HepG2 (cell line): ENCODE data around the gene EFCAB11. TPM values are rescaled to one million over a fixed set of nuclear protein-coding genes. Genes with fewer than 3 reads are reported as not detected.

Source experiments
- AGO1 ChIP-seq: fragments of 200-400 bp; formaldehyde crosslinking; IDR thresholded peaks from 2 replicates; pipeline ENCODE4 v1.6.1; 2017; ENCODE audit warnings: mild to moderate bottlenecking, low read depth, low read length, moderate library complexity; ENCODE audit not compliant: poor library complexity, severe bottlenecking
- BORCS8-MEF2B ChIP-seq: sonication (generic); formaldehyde crosslinking; IDR thresholded peaks from 2 replicates; pipeline ENCODE4 v1.8.0; 2022; ENCODE audit warnings: mild to moderate bottlenecking, missing genetic modification reagents
- FOXM1 ChIP-seq: sonication (generic); formaldehyde crosslinking; IDR thresholded peaks from 2 replicates; pipeline ENCODE4 v1.5.0; 2020; ENCODE audit warnings: missing genetic modification reagents
- FOXP4 ChIP-seq: sonication (generic); formaldehyde crosslinking; IDR thresholded peaks from 2 replicates; pipeline ENCODE4 v1.4.0; 2020; ENCODE audit warnings: missing genetic modification reagents
- MAFF ChIP-seq: IDR thresholded peaks from 2 replicates; pipeline ENCODE4 v1.6.1; 2011; ENCODE audit warnings: low read depth, low read length, improper control_type of control experiment
- NBN ChIP-seq: fragments of 450-650 bp; conservative IDR thresholded peaks from 2 replicates; pipeline ENCODE4 v1.6.1; 2017
- PHB2 ChIP-seq: fragments of 450-650 bp; IDR thresholded peaks from 2 replicates; pipeline ENCODE4 v1.6.1; 2018; ENCODE audit not compliant: partially characterized antibody
- PRDM15 ChIP-seq: sonication (generic); formaldehyde crosslinking; IDR thresholded peaks from 2 replicates; pipeline ENCODE4 v1.4.0; 2020; ENCODE audit warnings: missing genetic modification reagents
- RFX1 ChIP-seq: fragments of 450-650 bp; IDR thresholded peaks from 2 replicates; pipeline ENCODE4 v1.6.1; 2017
- RFX3 ChIP-seq: IDR thresholded peaks from 2 replicates; pipeline ENCODE4 v1.6.1; 2016; ENCODE audit warnings: missing biosample characterization, missing genetic modification reagents
- RXRA ChIP-seq: sonication (generic); formaldehyde crosslinking; IDR thresholded peaks from 2 replicates; pipeline ENCODE4 v1.5.1; 2020; ENCODE audit warnings: missing genetic modification reagents
- SP4 ChIP-seq: sonication (generic); formaldehyde crosslinking; IDR thresholded peaks from 2 replicates; pipeline ENCODE4 v1.8.1; 2023; ENCODE audit warnings: mild to moderate bottlenecking, missing genetic modification reagents
- STAT5B ChIP-seq: sonication (generic); formaldehyde crosslinking; IDR thresholded peaks from 2 replicates; pipeline ENCODE4 v1.4.0; 2020; ENCODE audit warnings: missing genetic modification reagents
- ZFP36L1 ChIP-seq: sonication (generic); formaldehyde crosslinking; IDR thresholded peaks from 2 replicates; pipeline ENCODE4 v1.8.0; 2022; ENCODE audit warnings: mild to moderate bottlenecking, missing genetic modification reagents, moderate library complexity
- ZNF251 ChIP-seq: sonication (generic); formaldehyde crosslinking; IDR thresholded peaks from 2 replicates; pipeline ENCODE4 v1.9.0; 2021; ENCODE audit warnings: mild to moderate bottlenecking, missing genetic modification reagents
- ZNF333 ChIP-seq: sonication (generic); formaldehyde crosslinking; IDR thresholded peaks from 2 replicates; pipeline ENCODE4 v1.4.0; 2020; ENCODE audit warnings: mild to moderate bottlenecking, missing genetic modification reagents, borderline replicate concordance
- ZNF543 ChIP-seq: sonication (generic); formaldehyde crosslinking; IDR thresholded peaks from 2 replicates; pipeline ENCODE4 v1.4.0; 2020; ENCODE audit warnings: mild to moderate bottlenecking, missing genetic modification reagents
- ZNF550 ChIP-seq: sonication (generic); formaldehyde crosslinking; IDR thresholded peaks from 2 replicates; pipeline ENCODE4 v1.4.0; 2020; ENCODE audit warnings: mild to moderate bottlenecking, missing genetic modification reagents, borderline replicate concordance
- ZNF567 ChIP-seq: sonication (generic); formaldehyde crosslinking; IDR thresholded peaks from 2 replicates; pipeline ENCODE4 v1.8.1; 2023; ENCODE audit warnings: mild to moderate bottlenecking, missing genetic modification reagents, borderline replicate concordance
- ZNF572 ChIP-seq: sonication (generic); formaldehyde crosslinking; IDR thresholded peaks from 2 replicates; pipeline ENCODE4 v1.5.1; 2020; ENCODE audit warnings: mild to moderate bottlenecking, missing genetic modification reagents
- ZSCAN20 ChIP-seq: sonication (generic); formaldehyde crosslinking; IDR thresholded peaks from 2 replicates; pipeline ENCODE4 v1.4.0; 2020; ENCODE audit warnings: missing genetic modification reagents, mild to moderate bottlenecking, borderline replicate concordance
- polyA plus RNA-seq, 8 experiments: library from polyadenylated mRNA; depleted of rRNA in 3 of 8; stranded (reverse) in 7 of 8; unstranded in 1 of 8; fragments of >200 nt; fragmentation: Illumina TruSeq in 4 of 8; extraction: Trizol in 4 of 8; gene quantifications; 2 replicates each; pipeline versions ENCODE4 v1.2.1 to v1.2.3, GENCODE V29; 2011 to 2016; ENCODE audit warnings: low read depth in 4 of 8, missing spikeins in 1 of 8, mixed read lengths in 1 of 8; ENCODE audit not compliant: insufficient read depth in 1 of 8
- total RNA-seq, 5 experiments: library from RNA; depleted of rRNA; stranded (reverse); fragments of >200 nt; fragmentation: Illumina TruSeq; extraction: Trizol; gene quantifications; 2 replicates each; pipeline ENCODE4 v1.2.3, GENCODE V29; 2016; ENCODE audit warnings: low read depth in 1 of 5
- TF ChIP-seq, protein P1 (sequence below): IDR thresholded peaks from 2 replicates; pipeline ENCODE4 v1.6.1; 2016; ENCODE audit warnings: mild to moderate bottlenecking, missing biosample characterization, missing genetic modification reagents
- TF ChIP-seq, protein P2 (sequence below): IDR thresholded peaks from 2 replicates; pipeline ENCODE4 v1.6.1; 2016; ENCODE audit warnings: low read depth, control low read depth

The EFCAB11 gene
- total and polyA plus RNA-seq, 2 of the 13 experiments (the other 11 are each of a cell fraction or from before 2014, with no cell fraction given): 8.2 to 31.5 TPM

DNA sequence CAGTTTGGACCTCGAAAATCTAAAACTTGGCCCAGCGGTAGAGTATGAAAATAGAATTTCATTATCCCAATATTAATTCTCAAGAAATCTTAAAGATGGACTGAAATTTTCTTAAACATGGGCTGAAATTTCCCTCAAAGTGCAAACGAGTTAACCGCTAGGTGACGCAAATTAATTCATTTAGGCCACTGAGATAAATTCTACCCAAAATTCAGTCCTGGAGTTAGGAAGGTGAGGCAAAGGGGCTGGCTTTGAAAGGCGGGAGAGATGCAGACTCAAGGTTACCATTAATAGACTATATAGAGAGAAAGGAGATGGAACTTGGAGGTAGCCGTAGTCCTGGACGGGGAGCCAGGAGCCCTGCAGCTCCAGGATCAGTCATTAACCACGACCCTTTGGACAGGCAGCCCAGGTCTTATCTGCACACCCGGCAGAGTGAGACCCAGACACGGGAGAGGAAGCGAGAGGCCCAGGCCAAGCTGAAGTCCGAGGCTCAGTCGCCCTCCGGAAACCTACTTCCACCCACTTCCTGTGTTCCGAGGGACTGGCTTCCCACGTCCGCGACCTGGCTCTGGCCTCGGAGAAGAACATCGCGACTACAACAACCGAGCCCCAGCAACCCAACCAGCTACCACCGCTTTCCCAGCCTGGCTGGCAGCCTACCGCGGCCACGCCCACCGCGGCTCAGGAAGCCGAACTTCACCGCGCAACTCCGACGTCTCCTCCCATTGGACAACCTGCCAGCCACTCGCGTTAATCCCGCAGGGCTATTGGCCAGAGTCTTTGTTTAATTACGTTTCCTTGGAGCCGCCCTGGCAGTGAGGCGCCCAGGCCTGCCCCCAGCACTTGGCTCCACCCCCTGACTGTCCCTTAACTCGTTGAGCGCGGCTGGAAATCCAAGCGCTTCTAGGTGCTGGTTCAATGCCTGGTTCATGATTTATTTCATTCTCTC, at the start of gene EFCAB11 (continued):
- TF ChIP-seq ZSCAN20 (CRISPR knock-in tag) (no peak), BORCS8-MEF2B (CRISPR knock-in tag) (no peak; the same call in 1 of the 2 replicates), PHB2 (no peak), STAT5B (CRISPR knock-in tag) (no peak), FOXM1 (CRISPR knock-in tag) (no peak), ZNF572 (no peak), ZNF333 (CRISPR knock-in tag) (0 out of 2 replicates have a peak, but pooled peaks have one; percentile 45), RFX3 (CRISPR knock-in tag) (peak; percentile 75), AGO1 (no peak), ZNF550 (CRISPR knock-in tag) (no peak), ZFP36L1 (CRISPR knock-in tag) (peak; percentile 53; the same call in 1 of the 2 replicates), FOXP4 (no peak; the same call in 1 of the 2 replicates), SP4 (CRISPR knock-in tag) (peak; percentile 94), ZNF251 (CRISPR knock-in tag) (no peak), RFX1 (peak; percentile 72; the same call in 1 of the 2 replicates), RXRA (CRISPR knock-in tag) (no peak; the same call in 1 of the 2 replicates), NBN (no peak), PRDM15 (CRISPR knock-in tag) (no peak), ZNF543 (CRISPR knock-in tag) (no peak), ZNF567 (CRISPR knock-in tag) (0 out of 2 replicates have a peak, but pooled peaks have one; percentile 57), MAFF (no peak)
- TF ChIP-seq, protein P1, sequence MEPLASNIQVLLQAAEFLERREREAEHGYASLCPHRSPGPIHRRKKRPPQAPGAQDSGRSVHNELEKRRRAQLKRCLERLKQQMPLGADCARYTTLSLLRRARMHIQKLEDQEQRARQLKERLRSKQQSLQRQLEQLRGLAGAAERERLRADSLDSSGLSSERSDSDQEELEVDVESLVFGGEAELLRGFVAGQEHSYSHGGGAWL (CRISPR knock-in tag): 0 out of 2 replicates have a peak, but pooled peaks have one; percentile 47
- TF ChIP-seq, protein P2, sequence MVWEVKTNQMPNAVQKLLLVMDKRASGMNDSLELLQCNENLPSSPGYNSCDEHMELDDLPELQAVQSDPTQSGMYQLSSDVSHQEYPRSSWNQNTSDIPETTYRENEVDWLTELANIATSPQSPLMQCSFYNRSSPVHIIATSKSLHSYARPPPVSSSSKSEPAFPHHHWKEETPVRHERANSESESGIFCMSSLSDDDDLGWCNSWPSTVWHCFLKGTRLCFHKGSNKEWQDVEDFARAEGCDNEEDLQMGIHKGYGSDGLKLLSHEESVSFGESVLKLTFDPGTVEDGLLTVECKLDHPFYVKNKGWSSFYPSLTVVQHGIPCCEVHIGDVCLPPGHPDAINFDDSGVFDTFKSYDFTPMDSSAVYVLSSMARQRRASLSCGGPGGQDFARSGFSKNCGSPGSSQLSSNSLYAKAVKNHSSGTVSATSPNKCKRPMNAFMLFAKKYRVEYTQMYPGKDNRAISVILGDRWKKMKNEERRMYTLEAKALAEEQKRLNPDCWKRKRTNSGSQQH (CRISPR knock-in tag): peak; percentile 88
